SK-N-SH treated with all-trans-retinoic acid at 6 μM for 48 hours (cell line): ENCODE data around the gene ALG12.

Experiments used
- ATAC-seq: fragments of 200-7000 bp; cut with Tn5 transposase; 3 replicates; pipeline ENCODE4 v1.9.1; 2020; ENCODE audit warnings: mild to moderate bottlenecking, moderate library complexity
- ARNTL ChIP-seq: fragments of 450-650 bp; formaldehyde crosslinking; IDR thresholded peaks from 2 replicates; pipeline ENCODE4 v1.5.0; 2020; ENCODE audit warnings: low read depth, mild to moderate bottlenecking, moderate library complexity, borderline replicate concordance
- BACH2 ChIP-seq: fragments of 250-450 bp; sonication (Bioruptor Pico); IDR thresholded peaks from 2 replicates; pipeline ENCODE4 v1.9.0; 2021; ENCODE audit warnings: mild to moderate bottlenecking, borderline replicate concordance
- CSDC2 ChIP-seq: fragments of 250-450 bp; sonication (Bioruptor Pico); IDR thresholded peaks from 2 replicates; pipeline ENCODE4 v1.5.0; 2020; ENCODE audit warnings: mild to moderate bottlenecking, moderate library complexity
- GLIS3 ChIP-seq: fragments of 250-450 bp; sonication (Bioruptor Pico); IDR thresholded peaks from 2 replicates; pipeline ENCODE4 v1.5.0; 2020; ENCODE audit warnings: mild to moderate bottlenecking, moderate library complexity
- ISL1 ChIP-seq: fragments of 250-450 bp; sonication (Bioruptor Pico); IDR thresholded peaks from 2 replicates; pipeline ENCODE4 v2.1.2; 2022; ENCODE audit warnings: mild to moderate bottlenecking, moderate library complexity
- OSR1 ChIP-seq: fragments of 250-450 bp; sonication (Bioruptor Pico); IDR thresholded peaks from 2 replicates; pipeline ENCODE4 v1.8.0; 2022; ENCODE audit warnings: moderate library complexity, mild to moderate bottlenecking, inconsistent platforms
- PPARA ChIP-seq: fragments of 250-450 bp; sonication (Bioruptor Pico); IDR thresholded peaks from 2 replicates; pipeline ENCODE4 v1.5.0; 2020; ENCODE audit warnings: mild to moderate bottlenecking, borderline replicate concordance
- RARB ChIP-seq: fragments of 250-450 bp; sonication (Bioruptor Pico); IDR thresholded peaks from 2 replicates; pipeline ENCODE4 v1.8.0; 2021; ENCODE audit warnings: mild to moderate bottlenecking, moderate library complexity
- SNAI2 ChIP-seq: fragments of 250-450 bp; sonication (Bioruptor Pico); IDR thresholded peaks from 2 replicates; pipeline ENCODE4 v1.5.0; 2020; ENCODE audit warnings: mild to moderate bottlenecking, moderate library complexity
- TOX ChIP-seq: fragments of 250-450 bp; sonication (Bioruptor Pico); IDR thresholded peaks from 2 replicates; pipeline ENCODE4 v1.8.0; 2021; ENCODE audit warnings: mild to moderate bottlenecking, moderate library complexity, borderline replicate concordance
- ZC3H10 ChIP-seq: fragments of 250-450 bp; sonication (Bioruptor Pico); IDR thresholded peaks from 2 replicates; pipeline ENCODE4 v1.5.1; 2021; ENCODE audit warnings: mild to moderate bottlenecking, moderate library complexity
- ZFP3 ChIP-seq: fragments of 250-450 bp; sonication (Bioruptor Pico); IDR thresholded peaks from 2 replicates; pipeline ENCODE4 v1.5.0; 2020; ENCODE audit warnings: mild to moderate bottlenecking, moderate library complexity
- ZFP30 ChIP-seq: fragments of 450-650 bp; formaldehyde crosslinking; IDR thresholded peaks from 2 replicates; pipeline ENCODE4 v1.5.0; 2022; ENCODE audit warnings: mild to moderate bottlenecking, moderate library complexity
- ZNF565 ChIP-seq: fragments of 450-650 bp; formaldehyde crosslinking; conservative IDR thresholded peaks from 2 replicates; pipeline ENCODE4 v1.5.0; 2020; ENCODE audit warnings: low read depth, mild to moderate bottlenecking, moderate library complexity
- ZNF70 ChIP-seq: fragments of 450-650 bp; formaldehyde crosslinking; IDR thresholded peaks from 2 replicates; pipeline ENCODE4 v1.5.0; 2020; ENCODE audit warnings: mild to moderate bottlenecking, moderate library complexity
- ZNF8 ChIP-seq: fragments of 450-650 bp; formaldehyde crosslinking; IDR thresholded peaks from 2 replicates; pipeline ENCODE4 v1.5.0; 2020; ENCODE audit warnings: mild to moderate bottlenecking, moderate library complexity
- TF ChIP-seq, protein P1 (sequence below): fragments of 250-450 bp; sonication (Bioruptor Pico); IDR thresholded peaks from 2 replicates; pipeline ENCODE4 v1.8.0; 2021; ENCODE audit warnings: low read depth, mild to moderate bottlenecking, moderate library complexity, borderline replicate concordance
- TF ChIP-seq, protein P2 (sequence below): fragments of 250-450 bp; sonication (Bioruptor Pico); IDR thresholded peaks from 2 replicates; pipeline ENCODE4 v1.5.1; 2020; ENCODE audit warnings: low read depth, mild to moderate bottlenecking, moderate library complexity
- TF ChIP-seq, protein P3 (sequence below): fragments of 250-450 bp; sonication (Bioruptor Pico); IDR thresholded peaks from 2 replicates; pipeline ENCODE4 v1.8.0; 2020; ENCODE audit warnings: mild to moderate bottlenecking, moderate library complexity, borderline replicate concordance
- TF ChIP-seq, protein P4 (sequence below): fragments of 250-450 bp; sonication (Bioruptor Pico); IDR thresholded peaks from 2 replicates; pipeline ENCODE4 v1.5.1; 2021; ENCODE audit warnings: mild to moderate bottlenecking, moderate library complexity
- TF ChIP-seq, protein P5 (sequence below): fragments of 250-450 bp; sonication (Bioruptor Pico); IDR thresholded peaks from 2 replicates; pipeline ENCODE4 v1.5.0; 2020; ENCODE audit warnings: mild to moderate bottlenecking, moderate library complexity

The ALG12 gene

DNA sequence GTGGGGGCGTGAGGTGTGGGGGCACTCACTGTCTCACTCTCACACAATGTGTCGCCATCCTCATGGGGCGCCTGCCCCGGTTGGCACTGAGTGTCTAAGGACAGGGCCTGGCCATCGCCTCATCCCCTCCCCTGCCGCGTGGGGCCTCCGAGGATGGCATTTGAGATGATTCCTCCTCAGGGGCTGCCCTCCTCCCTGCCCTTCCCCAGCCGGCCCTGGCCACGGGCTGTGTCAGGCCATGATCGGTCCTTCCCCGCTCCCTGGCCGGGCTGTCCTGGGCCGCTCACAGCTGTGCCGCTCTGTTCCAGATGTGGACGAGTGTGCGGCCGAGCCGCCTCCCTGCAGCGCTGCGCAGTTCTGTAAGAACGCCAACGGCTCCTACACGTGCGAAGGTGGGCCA is 4.7 kb upstream of the ALG12 start:
- no peak for ATAC-seq

DNA sequence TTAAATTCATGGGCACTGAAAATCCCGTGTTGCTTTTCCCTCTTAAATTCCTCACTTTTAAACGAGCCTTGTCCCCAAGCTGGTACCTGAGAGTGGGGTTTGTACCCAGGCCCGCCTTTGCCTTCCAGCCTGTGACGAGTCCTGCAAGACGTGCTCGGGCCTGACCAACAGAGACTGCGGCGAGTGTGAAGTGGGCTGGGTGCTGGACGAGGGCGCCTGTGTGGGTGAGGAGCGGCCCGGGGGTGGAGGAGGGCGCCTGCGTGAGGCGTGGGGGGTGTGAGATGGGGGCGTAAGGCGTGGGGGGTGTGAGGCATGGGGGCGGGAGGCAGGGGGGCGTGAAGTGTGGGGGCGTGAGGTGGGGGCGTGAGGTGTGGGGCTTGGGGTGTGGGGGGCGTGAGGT is 4.2 kb upstream of the ALG12 start:
- TF ChIP-seq, protein P1, sequence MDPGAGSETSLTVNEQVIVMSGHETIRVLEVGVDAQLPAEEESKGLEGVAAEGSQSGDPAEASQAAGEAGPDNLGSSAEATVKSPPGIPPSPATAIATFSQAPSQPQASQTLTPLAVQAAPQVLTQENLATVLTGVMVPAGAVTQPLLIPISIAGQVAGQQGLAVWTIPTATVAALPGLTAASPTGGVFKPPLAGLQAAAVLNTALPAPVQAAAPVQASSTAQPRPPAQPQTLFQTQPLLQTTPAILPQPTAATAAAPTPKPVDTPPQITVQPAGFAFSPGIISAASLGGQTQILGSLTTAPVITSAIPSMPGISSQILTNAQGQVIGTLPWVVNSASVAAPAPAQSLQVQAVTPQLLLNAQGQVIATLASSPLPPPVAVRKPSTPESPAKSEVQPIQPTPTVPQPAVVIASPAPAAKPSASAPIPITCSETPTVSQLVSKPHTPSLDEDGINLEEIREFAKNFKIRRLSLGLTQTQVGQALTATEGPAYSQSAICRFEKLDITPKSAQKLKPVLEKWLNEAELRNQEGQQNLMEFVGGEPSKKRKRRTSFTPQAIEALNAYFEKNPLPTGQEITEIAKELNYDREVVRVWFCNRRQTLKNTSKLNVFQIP, result no peak
- TF ChIP-seq ARNTL (CRISPR knock-in tag) (no peak), ZFP3 (CRISPR knock-in tag) (no peak), BACH2 (no peak), ZNF8 (CRISPR knock-in tag) (no peak), ISL1 (CRISPR knock-in tag) (no peak), ZFP30 (CRISPR knock-in tag) (no peak), ZNF70 (no peak), GLIS3 (CRISPR knock-in tag) (no peak), RARB (no peak), SNAI2 (no peak), CSDC2 (no peak), PPARA (CRISPR knock-in tag) (no peak), TOX (no peak), OSR1 (CRISPR knock-in tag) (no peak)
- TF ChIP-seq, protein P2, sequence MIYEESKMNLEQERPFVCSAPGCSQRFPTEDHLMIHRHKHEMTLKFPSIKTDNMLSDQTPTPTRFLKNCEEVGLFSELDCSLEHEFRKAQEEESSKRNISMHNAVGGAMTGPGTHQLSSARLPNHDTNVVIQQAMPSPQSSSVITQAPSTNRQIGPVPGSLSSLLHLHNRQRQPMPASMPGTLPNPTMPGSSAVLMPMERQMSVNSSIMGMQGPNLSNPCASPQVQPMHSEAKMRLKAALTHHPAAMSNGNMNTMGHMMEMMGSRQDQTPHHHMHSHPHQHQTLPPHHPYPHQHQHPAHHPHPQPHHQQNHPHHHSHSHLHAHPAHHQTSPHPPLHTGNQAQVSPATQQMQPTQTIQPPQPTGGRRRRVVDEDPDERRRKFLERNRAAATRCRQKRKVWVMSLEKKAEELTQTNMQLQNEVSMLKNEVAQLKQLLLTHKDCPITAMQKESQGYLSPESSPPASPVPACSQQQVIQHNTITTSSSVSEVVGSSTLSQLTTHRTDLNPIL (CRISPR knock-in tag), result no peak
- TF ChIP-seq, protein P3, sequence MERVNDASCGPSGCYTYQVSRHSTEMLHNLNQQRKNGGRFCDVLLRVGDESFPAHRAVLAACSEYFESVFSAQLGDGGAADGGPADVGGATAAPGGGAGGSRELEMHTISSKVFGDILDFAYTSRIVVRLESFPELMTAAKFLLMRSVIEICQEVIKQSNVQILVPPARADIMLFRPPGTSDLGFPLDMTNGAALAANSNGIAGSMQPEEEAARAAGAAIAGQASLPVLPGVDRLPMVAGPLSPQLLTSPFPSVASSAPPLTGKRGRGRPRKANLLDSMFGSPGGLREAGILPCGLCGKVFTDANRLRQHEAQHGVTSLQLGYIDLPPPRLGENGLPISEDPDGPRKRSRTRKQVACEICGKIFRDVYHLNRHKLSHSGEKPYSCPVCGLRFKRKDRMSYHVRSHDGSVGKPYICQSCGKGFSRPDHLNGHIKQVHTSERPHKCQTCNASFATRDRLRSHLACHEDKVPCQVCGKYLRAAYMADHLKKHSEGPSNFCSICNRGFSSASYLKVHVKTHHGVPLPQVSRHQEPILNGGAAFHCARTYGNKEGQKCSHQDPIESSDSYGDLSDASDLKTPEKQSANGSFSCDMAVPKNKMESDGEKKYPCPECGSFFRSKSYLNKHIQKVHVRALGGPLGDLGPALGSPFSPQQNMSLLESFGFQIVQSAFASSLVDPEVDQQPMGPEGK (CRISPR knock-in tag), result no peak
- TF ChIP-seq, protein P4, sequence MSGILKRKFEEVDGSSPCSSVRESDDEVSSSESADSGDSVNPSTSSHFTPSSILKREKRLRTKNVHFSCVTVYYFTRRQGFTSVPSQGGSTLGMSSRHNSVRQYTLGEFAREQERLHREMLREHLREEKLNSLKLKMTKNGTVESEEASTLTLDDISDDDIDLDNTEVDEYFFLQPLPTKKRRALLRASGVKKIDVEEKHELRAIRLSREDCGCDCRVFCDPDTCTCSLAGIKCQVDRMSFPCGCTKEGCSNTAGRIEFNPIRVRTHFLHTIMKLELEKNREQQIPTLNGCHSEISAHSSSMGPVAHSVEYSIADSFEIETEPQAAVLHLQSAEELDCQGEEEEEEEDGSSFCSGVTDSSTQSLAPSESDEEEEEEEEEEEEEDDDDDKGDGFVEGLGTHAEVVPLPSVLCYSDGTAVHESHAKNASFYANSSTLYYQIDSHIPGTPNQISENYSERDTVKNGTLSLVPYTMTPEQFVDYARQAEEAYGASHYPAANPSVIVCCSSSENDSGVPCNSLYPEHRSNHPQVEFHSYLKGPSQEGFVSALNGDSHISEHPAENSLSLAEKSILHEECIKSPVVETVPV (CRISPR knock-in tag), result no peak
- TF ChIP-seq, protein P5, sequence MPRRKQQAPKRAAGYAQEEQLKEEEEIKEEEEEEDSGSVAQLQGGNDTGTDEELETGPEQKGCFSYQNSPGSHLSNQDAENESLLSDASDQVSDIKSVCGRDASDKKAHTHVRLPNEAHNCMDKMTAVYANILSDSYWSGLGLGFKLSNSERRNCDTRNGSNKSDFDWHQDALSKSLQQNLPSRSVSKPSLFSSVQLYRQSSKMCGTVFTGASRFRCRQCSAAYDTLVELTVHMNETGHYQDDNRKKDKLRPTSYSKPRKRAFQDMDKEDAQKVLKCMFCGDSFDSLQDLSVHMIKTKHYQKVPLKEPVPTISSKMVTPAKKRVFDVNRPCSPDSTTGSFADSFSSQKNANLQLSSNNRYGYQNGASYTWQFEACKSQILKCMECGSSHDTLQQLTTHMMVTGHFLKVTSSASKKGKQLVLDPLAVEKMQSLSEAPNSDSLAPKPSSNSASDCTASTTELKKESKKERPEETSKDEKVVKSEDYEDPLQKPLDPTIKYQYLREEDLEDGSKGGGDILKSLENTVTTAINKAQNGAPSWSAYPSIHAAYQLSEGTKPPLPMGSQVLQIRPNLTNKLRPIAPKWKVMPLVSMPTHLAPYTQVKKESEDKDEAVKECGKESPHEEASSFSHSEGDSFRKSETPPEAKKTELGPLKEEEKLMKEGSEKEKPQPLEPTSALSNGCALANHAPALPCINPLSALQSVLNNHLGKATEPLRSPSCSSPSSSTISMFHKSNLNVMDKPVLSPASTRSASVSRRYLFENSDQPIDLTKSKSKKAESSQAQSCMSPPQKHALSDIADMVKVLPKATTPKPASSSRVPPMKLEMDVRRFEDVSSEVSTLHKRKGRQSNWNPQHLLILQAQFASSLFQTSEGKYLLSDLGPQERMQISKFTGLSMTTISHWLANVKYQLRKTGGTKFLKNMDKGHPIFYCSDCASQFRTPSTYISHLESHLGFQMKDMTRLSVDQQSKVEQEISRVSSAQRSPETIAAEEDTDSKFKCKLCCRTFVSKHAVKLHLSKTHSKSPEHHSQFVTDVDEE (CRISPR knock-in tag), result no peak
- TF ChIP-seq, all 23 proteins: peak for 0
- ATAC-seq, result no peak

More for the DNA sequence above, 4.7 kb upstream of the ALG12 start:
- TF ChIP-seq ZNF70 (no peak), SNAI2 (no peak), CSDC2 (no peak), ZFP3 (CRISPR knock-in tag) (no peak), ISL1 (CRISPR knock-in tag) (no peak), ZNF565 (no peak), ZC3H10 (CRISPR knock-in tag) (no peak), PPARA (CRISPR knock-in tag) (no peak), ARNTL (CRISPR knock-in tag) (no peak), GLIS3 (CRISPR knock-in tag) (no peak)
- TF ChIP-seq, protein P4 (CRISPR knock-in tag), result no peak
- TF ChIP-seq, protein P3 (CRISPR knock-in tag), result no peak
